Uterus (tissue), 2 donors: ENCODE measurements around the gene ZNF407.

ENCODE experiments used
- POLR2A ChIP-seq, 2 donors: fragments of 450-650 bp; IDR thresholded peaks; one replicate each; pipeline ENCODE4 v1.6.1; 2016; ENCODE audit warnings: antibody characterized with exemption in 2 of 2, mild to moderate bottlenecking in 1 of 2, moderate library complexity in 1 of 2
- TF ChIP-seq, protein P1 (sequence below), 4 experiments: fragments of 200-600 bp in 2 of 4; fragments of 450-650 bp in 2 of 4; sonication (generic) in 2 of 4; IDR thresholded peaks; one replicate each; pipeline ENCODE4 v1.5.1; 2016 to 2019; ENCODE audit warnings: antibody characterized with exemption in 4 of 4, mild to moderate bottlenecking in 2 of 4, moderate library complexity in 1 of 4

GRCh38 chr18:74928194-74928968 is 330.7 kb downstream of the ZNF407 start:
- TF ChIP-seq, protein P1, sequence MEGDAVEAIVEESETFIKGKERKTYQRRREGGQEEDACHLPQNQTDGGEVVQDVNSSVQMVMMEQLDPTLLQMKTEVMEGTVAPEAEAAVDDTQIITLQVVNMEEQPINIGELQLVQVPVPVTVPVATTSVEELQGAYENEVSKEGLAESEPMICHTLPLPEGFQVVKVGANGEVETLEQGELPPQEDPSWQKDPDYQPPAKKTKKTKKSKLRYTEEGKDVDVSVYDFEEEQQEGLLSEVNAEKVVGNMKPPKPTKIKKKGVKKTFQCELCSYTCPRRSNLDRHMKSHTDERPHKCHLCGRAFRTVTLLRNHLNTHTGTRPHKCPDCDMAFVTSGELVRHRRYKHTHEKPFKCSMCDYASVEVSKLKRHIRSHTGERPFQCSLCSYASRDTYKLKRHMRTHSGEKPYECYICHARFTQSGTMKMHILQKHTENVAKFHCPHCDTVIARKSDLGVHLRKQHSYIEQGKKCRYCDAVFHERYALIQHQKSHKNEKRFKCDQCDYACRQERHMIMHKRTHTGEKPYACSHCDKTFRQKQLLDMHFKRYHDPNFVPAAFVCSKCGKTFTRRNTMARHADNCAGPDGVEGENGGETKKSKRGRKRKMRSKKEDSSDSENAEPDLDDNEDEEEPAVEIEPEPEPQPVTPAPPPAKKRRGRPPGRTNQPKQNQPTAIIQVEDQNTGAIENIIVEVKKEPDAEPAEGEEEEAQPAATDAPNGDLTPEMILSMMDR (IDR thresholded peaks at IDR 0.05) = no peak
- no peak for TF ChIP-seq POLR2A (IDR thresholded peaks at IDR 0.05)
